ENCODE results near the gene HNRNPK.

DNA sequence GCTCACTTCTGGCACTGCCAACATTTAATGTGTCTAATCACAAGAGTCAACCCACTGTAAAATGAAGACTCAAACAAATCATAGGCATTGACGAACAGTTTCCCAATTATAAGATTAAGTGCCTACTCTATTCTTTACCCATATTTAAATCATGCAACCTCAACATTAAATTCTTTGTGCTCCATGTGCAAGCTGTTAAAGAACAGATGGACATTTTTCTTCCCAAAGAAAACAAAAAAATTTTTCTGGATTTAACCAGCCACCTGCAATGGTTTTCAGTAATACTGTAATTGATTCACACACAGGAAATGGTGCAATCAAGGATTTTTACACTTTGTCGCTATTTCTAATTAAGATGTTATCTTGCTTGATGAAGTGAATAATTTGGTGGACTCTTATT lies 3.6 kb downstream of the HNRNPK start:
- TF ChIP-seq, protein P1, sequence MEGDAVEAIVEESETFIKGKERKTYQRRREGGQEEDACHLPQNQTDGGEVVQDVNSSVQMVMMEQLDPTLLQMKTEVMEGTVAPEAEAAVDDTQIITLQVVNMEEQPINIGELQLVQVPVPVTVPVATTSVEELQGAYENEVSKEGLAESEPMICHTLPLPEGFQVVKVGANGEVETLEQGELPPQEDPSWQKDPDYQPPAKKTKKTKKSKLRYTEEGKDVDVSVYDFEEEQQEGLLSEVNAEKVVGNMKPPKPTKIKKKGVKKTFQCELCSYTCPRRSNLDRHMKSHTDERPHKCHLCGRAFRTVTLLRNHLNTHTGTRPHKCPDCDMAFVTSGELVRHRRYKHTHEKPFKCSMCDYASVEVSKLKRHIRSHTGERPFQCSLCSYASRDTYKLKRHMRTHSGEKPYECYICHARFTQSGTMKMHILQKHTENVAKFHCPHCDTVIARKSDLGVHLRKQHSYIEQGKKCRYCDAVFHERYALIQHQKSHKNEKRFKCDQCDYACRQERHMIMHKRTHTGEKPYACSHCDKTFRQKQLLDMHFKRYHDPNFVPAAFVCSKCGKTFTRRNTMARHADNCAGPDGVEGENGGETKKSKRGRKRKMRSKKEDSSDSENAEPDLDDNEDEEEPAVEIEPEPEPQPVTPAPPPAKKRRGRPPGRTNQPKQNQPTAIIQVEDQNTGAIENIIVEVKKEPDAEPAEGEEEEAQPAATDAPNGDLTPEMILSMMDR (IDR thresholded peaks at IDR 0.05; ENCODE audit: insufficient read depth, low read length, poor library complexity, severe bottlenecking): no peak
- TF ChIP-seq EZH2phosphoT487 (conservative IDR thresholded peaks at IDR 0.05; ENCODE audit: low read length): no peak

Measured in SU-DHL-6 (cell line).